ENCODE measurements around the gene CYP2A6.
A peak's percentile ranks its signal among the peaks of the same experiment; 100 is the strongest.
"Not testable (repeated sequence)": the region's sequence is repeated elsewhere in the genome, so short reads cannot be mapped to it uniquely, and the experiment has no call there.

The CYP2A6 gene

DNA sequence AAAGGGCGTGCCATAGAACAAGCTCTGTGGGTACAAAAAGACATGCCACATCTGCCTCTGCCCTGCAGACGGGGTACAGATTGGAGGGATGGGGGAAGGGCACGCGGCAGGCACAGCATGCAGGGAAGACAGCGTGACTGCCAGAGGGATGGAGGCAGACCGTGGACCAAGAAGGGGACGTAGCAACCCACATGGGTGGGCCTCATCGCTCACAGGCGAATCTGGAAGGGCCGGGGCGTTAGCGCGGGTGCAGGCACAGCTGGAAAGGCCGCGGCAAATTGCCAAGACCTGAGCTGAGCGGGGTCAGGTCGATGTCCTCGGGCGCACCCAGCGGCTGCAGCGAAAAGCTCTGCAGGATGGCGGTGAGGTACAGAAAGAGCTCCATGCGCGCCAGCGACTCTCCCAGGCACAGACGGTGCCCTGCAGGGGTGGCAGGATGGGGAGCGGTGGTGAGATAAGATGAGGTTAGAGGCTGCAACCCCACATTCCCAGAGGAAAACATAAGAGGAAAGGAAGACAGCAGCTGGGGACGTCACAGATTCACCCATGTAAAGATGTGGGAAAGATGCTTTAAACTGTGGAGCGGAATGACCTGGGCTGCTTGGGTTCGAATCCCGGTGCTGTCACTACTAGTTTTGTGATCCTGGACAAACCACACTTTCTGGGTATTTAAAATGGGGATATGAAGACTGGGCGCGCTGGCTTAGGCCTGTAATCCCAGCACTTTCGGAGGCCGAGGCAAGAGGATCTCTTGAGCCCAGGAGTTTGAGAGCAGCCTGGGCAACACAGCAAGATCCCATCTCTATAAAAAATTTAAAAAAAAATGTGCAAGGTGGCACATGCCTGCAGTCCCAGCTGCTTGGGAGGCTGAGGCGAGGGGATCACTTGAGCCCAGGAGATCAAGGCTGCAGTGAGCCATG is 31.5 kb downstream of the CYP2A6 start:
- not testable (repeated sequence) for FAIRE-seq

DNA sequence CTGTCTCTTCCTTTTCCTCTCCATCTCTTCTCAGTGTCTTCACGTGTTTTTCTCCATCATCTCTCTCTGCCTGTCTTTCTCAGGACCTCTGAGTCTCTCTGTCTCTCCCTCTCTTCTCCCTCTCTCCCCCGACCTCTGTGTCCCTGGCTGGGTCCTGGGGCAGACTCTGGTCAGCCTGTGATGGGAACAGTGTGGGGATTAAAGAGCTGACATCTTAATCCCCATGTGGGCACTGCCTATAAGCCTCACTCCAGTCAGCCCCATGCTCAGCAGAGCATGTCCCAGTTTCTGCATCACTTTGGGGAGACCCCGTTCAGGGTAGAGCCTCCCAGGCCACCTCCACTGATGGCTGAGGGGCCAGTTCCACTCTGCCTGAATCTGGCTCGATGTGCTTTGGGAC is 35.0 kb downstream of the CYP2A6 start:
- FAIRE-seq: no peak

DNA sequence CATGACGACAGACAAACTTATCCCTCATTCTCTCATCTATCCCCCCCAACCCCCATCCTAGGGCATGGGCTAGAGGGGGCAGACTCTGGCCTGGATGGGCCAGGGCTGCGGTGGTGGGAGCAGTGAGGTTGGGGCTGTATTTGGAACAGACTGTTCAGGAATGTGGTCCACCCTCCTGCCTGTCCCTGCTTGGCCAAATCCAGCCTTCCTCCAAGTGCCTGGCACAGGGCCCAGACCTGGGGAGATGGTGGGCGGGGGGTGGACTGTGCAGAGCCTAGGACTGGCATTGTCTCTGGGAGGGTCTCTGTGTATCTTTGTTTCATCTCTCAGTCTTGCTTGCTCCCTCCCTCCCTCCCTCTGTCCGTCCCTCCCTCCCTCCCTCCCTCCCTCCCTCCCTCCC is 37.1 kb downstream of the CYP2A6 start:
- no peak for FAIRE-seq

GRCh38 chr19:40812571-40812970 is 37.7 kb downstream of the CYP2A6 start:
- not testable (repeated sequence) for FAIRE-seq

- no peak for FAIRE-seq
Observed at GRCh38 chr19:40811478-40812341, 38.5 kb downstream of the CYP2A6 start.

GRCh38 chr19:40810649-40811408 is 39.4 kb downstream of the CYP2A6 start:
- peak; percentile 94 for FAIRE-seq

DNA sequence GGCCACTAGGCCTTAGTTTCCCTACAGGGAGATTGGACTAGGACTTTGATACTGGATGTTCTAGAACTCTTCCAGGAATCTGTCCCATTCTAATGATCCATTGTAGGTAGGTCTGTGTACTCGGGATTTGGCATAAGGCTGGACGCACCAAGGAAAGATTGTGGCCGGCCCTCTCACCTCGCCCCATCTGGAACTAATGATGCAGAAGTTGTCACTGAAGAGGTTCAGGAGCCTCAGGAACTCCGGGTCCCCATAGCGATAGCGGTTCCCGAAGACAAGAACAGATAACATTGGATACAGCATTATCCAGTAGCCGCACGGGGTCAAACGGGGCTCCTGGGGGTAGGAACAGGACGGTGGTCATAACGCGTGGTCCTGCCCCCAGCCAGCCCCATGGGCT is 40.1 kb downstream of the CYP2A6 start:
- no peak for FAIRE-seq

GRCh38 chr19:40809358-40810086 is 40.7 kb downstream of the CYP2A6 start:
- no peak for FAIRE-seq

- FAIRE-seq: no peak
Observed at GRCh38 chr19:40808497-40808896, 41.8 kb downstream of the CYP2A6 start.

DNA sequence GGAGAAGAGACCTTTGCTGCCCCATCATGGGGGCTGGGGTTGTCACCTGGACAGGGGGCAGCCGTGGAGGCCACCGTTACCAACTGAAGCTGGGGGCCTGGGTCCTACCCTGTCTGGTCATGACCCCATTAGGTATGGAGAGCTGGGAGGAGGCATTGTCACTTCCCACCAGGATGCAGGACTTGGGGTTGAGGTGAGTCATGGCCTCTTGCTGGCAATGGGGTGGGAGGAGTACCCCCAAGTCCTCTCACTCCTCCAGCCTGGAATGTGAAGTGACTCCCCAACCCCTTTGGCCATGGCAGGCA is 42.3 kb downstream of the CYP2A6 start:
- FAIRE-seq: no peak

DNA sequence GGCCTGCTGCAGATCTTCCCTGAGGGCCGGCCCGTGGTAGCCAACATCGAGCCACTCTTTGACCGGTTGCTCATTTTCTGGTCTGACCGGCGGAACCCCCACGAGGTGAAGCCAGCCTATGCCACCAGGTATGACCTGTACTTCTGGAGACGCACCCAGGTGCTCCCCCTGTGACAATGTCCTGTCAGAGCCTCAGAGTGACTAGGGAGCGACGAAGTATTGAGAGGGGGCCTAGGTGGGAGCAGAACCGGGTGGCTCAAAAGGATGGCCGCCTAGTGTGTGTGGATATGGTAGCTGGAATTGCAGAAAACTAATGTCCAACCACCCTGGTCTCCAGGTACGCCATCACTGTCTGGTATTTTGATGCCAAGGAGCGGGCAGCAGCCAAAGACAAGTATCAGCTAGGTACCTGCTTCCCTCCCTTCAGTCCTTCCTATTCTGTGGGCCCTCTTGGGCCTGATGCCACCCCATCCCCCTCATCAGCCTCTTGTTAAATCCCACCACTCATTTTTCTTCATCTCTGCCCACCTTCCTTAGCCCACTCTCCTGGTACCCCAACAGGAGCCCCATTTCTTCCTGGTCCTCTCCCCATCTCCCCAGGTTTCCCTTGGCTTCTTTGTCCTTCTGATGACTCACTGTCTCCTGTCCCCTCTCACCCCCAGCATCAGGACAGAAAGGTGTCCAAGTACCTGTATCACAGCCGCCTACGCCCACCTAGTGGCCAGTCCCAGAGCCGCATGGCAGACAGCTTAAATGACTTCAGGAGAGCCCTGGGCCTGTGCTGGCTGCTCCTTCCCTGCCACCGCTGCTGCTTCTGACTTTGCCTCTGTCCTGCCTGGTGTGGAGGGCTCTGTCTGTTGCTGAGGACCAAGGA is 42.9 kb downstream of the CYP2A6 start:
- no peak for FAIRE-seq

DNA sequence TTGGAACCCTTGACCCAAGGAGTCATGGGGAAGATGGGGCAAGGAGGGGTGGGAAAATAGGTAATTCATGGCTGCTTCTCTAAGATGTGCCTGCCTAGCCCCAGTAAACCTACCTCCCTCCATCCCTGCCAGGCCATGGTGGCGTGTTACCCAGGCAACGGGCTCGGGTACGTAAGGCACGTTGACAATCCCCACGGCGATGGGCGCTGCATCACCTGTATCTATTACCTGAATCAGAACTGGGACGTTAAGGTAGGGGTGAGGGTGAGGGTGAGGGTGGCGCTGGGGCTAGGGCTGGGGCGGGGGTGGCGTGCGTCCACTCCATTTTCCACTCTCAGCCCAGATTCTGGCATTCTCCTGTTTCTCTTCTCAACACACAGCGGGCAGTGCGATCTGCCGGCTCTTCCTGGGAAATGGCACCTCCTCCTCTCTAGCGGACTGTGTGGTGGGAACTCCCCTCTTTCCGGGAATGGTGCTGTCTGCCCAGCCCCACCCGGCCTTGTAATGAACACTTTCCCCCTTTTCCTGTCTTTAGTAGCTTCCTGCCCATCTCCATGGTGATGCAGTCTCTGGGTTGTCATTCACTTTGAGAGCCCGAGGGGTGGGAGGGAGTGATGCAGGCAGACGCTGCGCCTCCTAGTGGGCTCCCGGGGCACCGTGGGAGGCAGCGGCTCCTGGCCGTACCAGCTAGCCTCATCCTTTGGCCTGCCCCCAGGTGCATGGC is 43.7 kb downstream of the CYP2A6 start:
- FAIRE-seq: no peak

DNA sequence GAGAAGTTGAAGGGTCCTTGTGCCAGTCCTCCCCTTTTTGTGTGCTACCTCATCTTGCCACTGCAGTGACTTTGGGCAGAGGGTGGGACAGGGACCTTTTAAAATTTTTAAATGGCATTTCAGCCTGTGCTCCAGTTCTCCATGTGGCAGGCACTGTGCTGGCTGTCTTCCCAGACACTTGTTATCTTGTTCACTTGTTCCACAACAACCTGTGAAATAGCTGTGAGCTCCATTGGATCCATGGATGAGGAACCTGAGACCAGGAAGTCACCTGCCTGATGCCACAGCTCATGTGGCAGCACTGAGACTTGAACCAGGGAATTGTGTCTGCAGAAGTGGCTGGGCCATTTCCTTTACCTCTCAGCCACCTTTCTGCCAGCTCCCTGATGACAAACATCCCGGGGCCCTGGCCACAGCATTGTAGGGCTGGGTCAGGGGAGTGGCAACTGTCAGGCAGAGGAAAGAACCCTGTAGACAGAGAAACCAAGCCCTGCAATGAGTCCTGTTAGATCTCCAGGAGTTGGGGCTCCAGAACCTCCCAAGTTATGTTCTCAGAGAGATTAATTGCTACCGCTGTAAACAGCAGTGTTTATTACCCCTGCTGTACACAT is 44.9 kb downstream of the CYP2A6 start:
- FAIRE-seq: no peak

GRCh38 chr19:40804783-40805242 is 45.4 kb downstream of the CYP2A6 start:
- no peak for FAIRE-seq

GRCh38 chr19:40803857-40804782 is 46.1 kb downstream of the CYP2A6 start:
- no peak for FAIRE-seq

- FAIRE-seq: no peak
Observed at GRCh38 chr19:40803170-40803856, 46.9 kb downstream of the CYP2A6 start.

DNA sequence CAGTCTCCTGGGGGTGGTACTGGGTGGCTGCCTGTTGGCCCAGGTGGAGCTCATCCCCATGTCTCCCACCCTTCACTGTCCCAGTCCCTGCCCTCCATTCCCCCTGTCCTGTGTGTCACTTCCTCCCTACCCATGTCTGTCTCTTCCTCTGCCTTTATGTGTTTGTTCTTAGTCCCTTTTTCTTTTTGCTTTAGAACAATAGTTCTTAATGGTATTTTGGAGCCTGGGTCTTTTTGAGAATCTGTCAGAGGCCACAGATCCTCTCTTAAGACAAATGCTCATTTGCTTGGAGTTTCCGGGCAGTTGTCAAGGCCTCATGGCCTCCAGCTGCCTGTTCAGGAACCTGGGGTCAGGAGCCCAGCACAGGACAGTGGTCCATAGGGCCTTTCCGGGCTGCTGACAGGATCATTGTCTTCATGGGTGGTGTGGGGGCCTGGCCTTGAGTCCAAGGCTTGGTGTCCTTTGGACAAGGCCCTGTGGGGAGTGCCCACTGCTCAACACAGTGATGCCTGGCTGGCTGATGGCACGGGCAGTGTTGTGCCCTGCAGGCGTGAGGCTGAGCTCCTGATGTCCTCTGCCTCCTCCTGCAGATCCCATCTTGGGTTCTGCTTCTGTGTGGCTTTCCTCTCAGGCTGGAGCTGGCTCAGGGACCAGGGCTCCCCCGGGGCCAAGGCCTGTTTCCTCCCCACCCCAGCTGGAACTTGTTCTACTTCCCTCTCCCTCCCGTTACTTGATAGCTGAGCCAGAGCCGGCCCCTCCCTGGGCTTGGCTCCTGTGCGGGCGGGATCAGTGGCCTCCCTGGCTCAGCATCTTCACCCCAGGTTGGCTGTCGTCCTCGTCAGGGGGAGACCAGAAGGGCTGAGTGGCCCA is 47.7 kb downstream of the CYP2A6 start:
- no peak for FAIRE-seq
